CD14-positive monocyte (primary cell): ENCODE results near the gene ERGIC1. TPM values are rescaled to one million over a fixed set of nuclear protein-coding genes. Genes with fewer than 3 reads are reported as not detected.
A peak's percentile ranks its signal among the peaks of the same experiment; 100 is the strongest.

ENCODE experiments used
- DNase-seq, 3 donors: peaks; one replicate each; pipeline ENCODE4 v3.0.0-alpha.2; 2011 to 2022
- H2AFZ ChIP-seq: 2 replicates; pipeline ENCODE4 v1.6.0; 2012; ENCODE audit warnings: mild to moderate bottlenecking, low read depth, low read length, inconsistent platforms; ENCODE audit not compliant: insufficient read depth, poor library complexity, severe bottlenecking
- H3K27ac ChIP-seq, 2 donors: 1 replicate in 1 of 2; 2 replicates in 1 of 2; pipeline ENCODE4 v1.5.1; 2012 to 2013; ENCODE audit warnings: low read length in 2 of 2, control low read depth in 1 of 2, inconsistent platforms in 1 of 2, low read depth in 1 of 2, mild to moderate bottlenecking in 1 of 2
- H3K27me3 ChIP-seq, 2 donors: one replicate each; pipeline versions ENCODE4 v1.6.0 to v1.6.1; 2011 to 2013; ENCODE audit warnings: low read length in 2 of 2; ENCODE audit not compliant: control insufficient read depth in 2 of 2, insufficient read depth in 2 of 2
- H3K36me3 ChIP-seq, 2 donors: replicated peaks in 1 of 2; 1 replicate in 1 of 2; 2 replicates in 1 of 2; pipeline versions ENCODE4 v1.5.1 to v1.6.1; 2012 to 2013; ENCODE audit warnings: low read length in 2 of 2, control low read depth in 1 of 2, inconsistent platforms in 1 of 2, mild to moderate bottlenecking in 1 of 2; ENCODE audit not compliant: insufficient read depth in 2 of 2, control insufficient read depth in 1 of 2
- H3K4me1 ChIP-seq, 2 donors: 1 replicate in 1 of 2; 2 replicates in 1 of 2; pipeline versions ENCODE4 v1.5.1 to v1.6.1; 2012 to 2013; ENCODE audit warnings: low read length in 2 of 2, control low read depth in 1 of 2, inconsistent platforms in 1 of 2, mild to moderate bottlenecking in 1 of 2, moderate library complexity in 1 of 2; ENCODE audit not compliant: insufficient read depth in 2 of 2, control insufficient read depth in 1 of 2
- H3K4me2 ChIP-seq: replicated peaks from 2 replicates; pipeline ENCODE3; 2012; ENCODE audit warnings: low read length, moderate library complexity, mild to moderate bottlenecking; ENCODE audit not compliant: poor library complexity, severe bottlenecking; ENCODE audit errors: extremely low read depth
- H3K4me3 ChIP-seq, 3 experiments: fragments of 200-600 bp in 1 of 3; sonication (generic) in 1 of 3; replicated peaks in 1 of 3; 1 replicate in 2 of 3; 2 replicates in 1 of 3; pipeline ENCODE4 v1.5.1; 2011 to 2013; ENCODE audit warnings: low read length in 3 of 3, mild to moderate bottlenecking in 3 of 3, control low read depth in 2 of 3, low read depth in 2 of 3, inconsistent platforms in 1 of 3, moderate library complexity in 1 of 3
- H3K79me2 ChIP-seq: 2 replicates; pipeline ENCODE4 v1.6.0; 2012; ENCODE audit warnings: mild to moderate bottlenecking, control low read depth, inconsistent platforms, low read length, moderate library complexity; ENCODE audit not compliant: insufficient read depth
- H3K9ac ChIP-seq: 2 replicates; pipeline ENCODE4 v1.6.0; 2017; ENCODE audit warnings: low read length, mild to moderate bottlenecking; ENCODE audit not compliant: insufficient read depth, poor library complexity, severe bottlenecking
- H3K9me3 ChIP-seq, 2 donors: replicated peaks in 1 of 2; 1 replicate in 1 of 2; 2 replicates in 1 of 2; pipeline versions ENCODE4 v1.5.1 to v1.6.1; 2012 to 2013; ENCODE audit warnings: low read length in 2 of 2, control low read depth in 1 of 2; ENCODE audit not compliant: control insufficient read depth in 1 of 2, insufficient read depth in 1 of 2
- H4K20me1 ChIP-seq: 2 replicates; pipeline ENCODE4 v1.6.0; 2012; ENCODE audit warnings: mild to moderate bottlenecking, low read length, control low read depth, moderate library complexity; ENCODE audit not compliant: insufficient read depth
- H3K27ac Mint-ChIP-seq, 7 donors: one replicate each; pipeline ENCODE4 v1.8.0; 2020; ENCODE audit warnings: mild to moderate bottlenecking in 7 of 7, mixed read lengths in 7 of 7, moderate library complexity in 6 of 7, inconsistent platforms in 2 of 7
- H3K27me3 Mint-ChIP-seq, 3 donors: one replicate each; pipeline ENCODE4 v1.8.0; 2021 to 2022; ENCODE audit warnings: low read depth in 3 of 3, mild to moderate bottlenecking in 3 of 3, mixed read lengths in 3 of 3, moderate library complexity in 3 of 3, inconsistent platforms in 1 of 3
- H3K36me3 Mint-ChIP-seq, 2 donors: one replicate each; pipeline ENCODE4 v1.8.0; 2020; ENCODE audit warnings: mixed read lengths in 2 of 2, inconsistent platforms in 1 of 2, mild to moderate bottlenecking in 1 of 2
- H3K4me1 Mint-ChIP-seq: one replicate; pipeline ENCODE4 v1.8.0; 2020; ENCODE audit warnings: mild to moderate bottlenecking, mixed read lengths
- H3K4me3 Mint-ChIP-seq, 2 donors: one replicate each; pipeline ENCODE4 v1.8.0; 2020; ENCODE audit warnings: mild to moderate bottlenecking in 2 of 2, mixed read lengths in 2 of 2, moderate library complexity in 1 of 2
- H3K9me3 Mint-ChIP-seq, 7 donors: one replicate each; pipeline ENCODE4 v1.8.0; 2020 to 2022; ENCODE audit warnings: mixed read lengths in 7 of 7, mild to moderate bottlenecking in 6 of 7, moderate library complexity in 6 of 7, inconsistent platforms in 2 of 7
- WGBS: methylation state at CpG from one replicate; pipeline ENCODE4 v1.1.5; 2013; ENCODE audit warnings: missing lambda C conversion rate; ENCODE audit not compliant: insufficient coverage; 5-methylcytosine and 5-hydroxymethylcytosine counted together
- intact Hi-C, 2 donors: fragments of 100-400 bp; cut with micrococcal nuclease; formaldehyde crosslinking; loops; one replicate each; pipeline versions ENCODE4 v1.15.0 to v1.15.1; 2023
- polyA plus RNA-seq, 3 donors: library from polyadenylated mRNA; depleted of rRNA in 1 of 3; unstranded in 2 of 3; stranded (reverse) in 1 of 3; fragments of 300-500 nt in 2 of 3; fragments of >200 nt in 1 of 3; fragmentation: Illumina TruSeq in 2 of 3; gene quantifications; 1 replicate in 2 of 3; 2 replicates in 1 of 3; pipeline ENCODE4 v1.2.3, GENCODE V29; 2012 to 2021
- TF ChIP-seq, protein P1 (sequence below): fragments of 200-600 bp; IDR thresholded peaks from one replicate; pipeline ENCODE4 v1.8.0; 2022; ENCODE audit warnings: antibody characterized with exemption, mild to moderate bottlenecking

The ERGIC1 gene
- polyA plus RNA-seq, 3 donors, result 28.3 to 76.2 (median 34.1) TPM

DNA sequence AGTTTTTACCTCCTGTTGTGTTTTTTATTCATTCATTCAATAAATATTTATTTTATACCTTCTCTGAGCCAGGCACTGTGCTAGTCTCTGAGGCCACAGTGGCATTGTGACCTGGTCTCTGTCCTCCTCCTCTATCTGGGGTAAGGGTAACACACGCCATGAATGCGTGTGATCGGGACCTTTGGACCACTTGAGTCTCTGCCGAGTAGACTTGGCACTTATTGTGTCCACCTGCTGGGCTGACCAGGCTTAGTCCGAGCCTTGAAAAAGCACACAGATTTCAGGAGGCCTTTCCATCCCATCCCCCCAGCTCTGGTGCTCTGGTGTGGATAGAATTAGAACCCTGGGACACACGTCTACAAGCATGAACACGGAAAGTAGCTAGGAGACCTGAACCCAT is 58.7 kb downstream of the ERGIC1 start:
- TF ChIP-seq, protein P1, sequence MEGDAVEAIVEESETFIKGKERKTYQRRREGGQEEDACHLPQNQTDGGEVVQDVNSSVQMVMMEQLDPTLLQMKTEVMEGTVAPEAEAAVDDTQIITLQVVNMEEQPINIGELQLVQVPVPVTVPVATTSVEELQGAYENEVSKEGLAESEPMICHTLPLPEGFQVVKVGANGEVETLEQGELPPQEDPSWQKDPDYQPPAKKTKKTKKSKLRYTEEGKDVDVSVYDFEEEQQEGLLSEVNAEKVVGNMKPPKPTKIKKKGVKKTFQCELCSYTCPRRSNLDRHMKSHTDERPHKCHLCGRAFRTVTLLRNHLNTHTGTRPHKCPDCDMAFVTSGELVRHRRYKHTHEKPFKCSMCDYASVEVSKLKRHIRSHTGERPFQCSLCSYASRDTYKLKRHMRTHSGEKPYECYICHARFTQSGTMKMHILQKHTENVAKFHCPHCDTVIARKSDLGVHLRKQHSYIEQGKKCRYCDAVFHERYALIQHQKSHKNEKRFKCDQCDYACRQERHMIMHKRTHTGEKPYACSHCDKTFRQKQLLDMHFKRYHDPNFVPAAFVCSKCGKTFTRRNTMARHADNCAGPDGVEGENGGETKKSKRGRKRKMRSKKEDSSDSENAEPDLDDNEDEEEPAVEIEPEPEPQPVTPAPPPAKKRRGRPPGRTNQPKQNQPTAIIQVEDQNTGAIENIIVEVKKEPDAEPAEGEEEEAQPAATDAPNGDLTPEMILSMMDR, result no peak
- no peaks in the 10 kb centered on the region for H3K9me3 ChIP-seq
- Mint-ChIP-seq H3K27ac (peak overlapping the region in 3 of 7 donors; percentile 25 to 46 (median 33)), H3K27me3 (peaks cover 0 to 4% (median 2%) of the 10 kb centered on the region in 3 donors), H3K36me3 (peaks cover 55% of the 10 kb centered on the region in 2 donors), H3K4me1 (peaks cover 10% of the 10 kb centered on the region), H3K9me3 (peaks cover 0 to 2% (median 0%) of the 10 kb centered on the region in 7 donors), H3K4me3 (no peak overlapping the region)
- H3K4me3 ChIP-seq, result no peak overlapping the region
- H2AFZ ChIP-seq, result no peak overlapping the region
- no peak overlapping the region for H3K4me2 ChIP-seq
- peaks cover 10 to 25% of the 10 kb centered on the region in 2 donors for H3K36me3 ChIP-seq
- H3K27ac ChIP-seq, result no peak overlapping the region
- no peak overlapping the region for H3K9ac ChIP-seq
- H3K27me3 ChIP-seq, result no peaks in the 10 kb centered on the region
- peaks cover 8 to 30% of the 10 kb centered on the region in 2 donors for H3K4me1 ChIP-seq
- H3K79me2 ChIP-seq, result no peaks in the 10 kb centered on the region
- H4K20me1 ChIP-seq, result no peaks in the 10 kb centered on the region
- intact Hi-C loops, result no loop called here
- DNase-seq, result no peak
- WGBS, result 100% methylated on average over 2 of the region's 7 CpGs

DNA sequence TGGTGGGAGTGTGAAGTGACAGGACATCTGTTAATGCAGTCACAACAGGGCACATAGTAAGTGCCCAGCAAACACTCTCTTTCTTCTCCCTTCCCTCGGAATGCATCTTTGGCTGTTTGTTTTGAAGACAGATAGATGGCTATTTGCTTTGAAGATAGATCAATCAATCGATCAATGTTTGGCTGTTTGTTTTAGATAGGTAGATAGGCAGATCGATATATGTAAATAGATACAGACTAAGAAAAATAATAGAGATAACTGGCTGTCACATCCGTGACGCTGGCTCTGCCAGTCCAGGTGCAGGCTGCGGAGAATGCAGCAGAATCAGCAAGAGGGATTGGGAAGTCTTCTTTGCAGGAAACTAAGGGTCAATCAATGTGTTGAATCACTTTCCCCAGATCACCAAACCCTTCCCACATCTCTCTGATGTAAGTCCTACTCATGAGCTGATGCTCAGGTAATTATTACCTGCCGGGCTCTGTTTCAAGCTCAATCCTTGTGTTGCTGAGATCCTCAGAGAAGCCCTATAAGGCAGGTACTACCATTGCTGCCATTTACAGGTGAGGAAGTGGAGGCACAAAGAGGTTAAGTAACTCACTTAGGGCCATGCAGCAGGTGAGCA is 60.8 kb downstream of the ERGIC1 start:
- H3K4me3 Mint-ChIP-seq, result no peak overlapping the region
- Histone ChIP-seq H3K4me1 (peaks cover 0 to 27% of the 10 kb centered on the region in 2 donors), H3K27me3 (no peaks in the 10 kb centered on the region), H3K9me3 (no peaks in the 10 kb centered on the region), H2AFZ (no peak overlapping the region), H3K79me2 (no peaks in the 10 kb centered on the region), H4K20me1 (no peaks in the 10 kb centered on the region), H3K9ac (no peak overlapping the region), H3K36me3 (peaks cover 19 to 32% of the 10 kb centered on the region in 2 donors), H3K4me2 (no peak overlapping the region), H3K4me3 (no peak overlapping the region), H3K27ac (no peak overlapping the region)
- no peaks in the 10 kb centered on the region for H3K4me1 Mint-ChIP-seq
- peaks cover 0 to 3% (median 0%) of the 10 kb centered on the region in 3 donors for H3K27me3 Mint-ChIP-seq
- TF ChIP-seq, protein P1, result no peak
- WGBS, result 100% methylated on average over 4 of the region's 7 CpGs
- H3K9me3 Mint-ChIP-seq, result no peaks in the 10 kb centered on the region
- peak overlapping the region in 1 of 7 donors; percentile 12 for H3K27ac Mint-ChIP-seq
- DNase-seq, result no peak
- intact Hi-C loops, result no loop called here
- peaks cover 46 to 58% of the 10 kb centered on the region in 2 donors for H3K36me3 Mint-ChIP-seq
